Keratinocyte (primary cell): ENCODE measurements around the gene EIF5AL1.

ENCODE experiments used
- CTCF ChIP-seq, 3 experiments: IDR thresholded peaks in 1 of 3; conservative IDR thresholded peaks in 1 of 3; optimal IDR thresholded peaks in 1 of 3; 2 replicates in 2 of 3; 3 replicates in 1 of 3; pipeline versions ENCODE3 to v1.5.1; 2011; ENCODE audit warnings: low read length in 3 of 3, mild to moderate bottlenecking in 3 of 3, moderate library complexity in 2 of 3, control low read depth in 1 of 3, inconsistent platforms in 1 of 3; ENCODE audit not compliant: insufficient read depth in 2 of 3; ENCODE audit errors: extremely low read depth in 1 of 3
- EZH2 ChIP-seq: IDR thresholded peaks from one replicate; pipeline ENCODE4 v1.6.1; 2012; ENCODE audit warnings: inconsistent platforms, mild to moderate bottlenecking, low read length, moderate library complexity

DNA sequence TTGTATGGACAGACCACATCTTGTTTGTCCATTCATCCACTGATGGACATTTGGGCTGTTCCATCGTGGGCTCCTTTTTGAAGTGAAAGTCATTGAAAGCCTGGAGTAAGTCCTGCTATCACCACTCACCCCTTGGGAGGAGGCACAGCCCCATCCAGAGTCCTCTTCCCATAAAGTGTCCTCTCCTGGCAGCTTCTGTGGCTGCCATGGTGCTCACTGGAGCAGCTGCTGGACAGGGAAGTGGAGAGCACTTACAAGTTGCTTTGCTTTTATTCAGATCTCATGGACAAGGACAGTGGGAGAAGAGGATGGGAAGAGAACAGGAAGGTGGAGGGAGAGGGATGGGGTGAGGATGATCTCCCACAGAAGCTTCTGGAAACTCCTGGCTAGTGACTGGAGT is 18.5 kb upstream of the EIF5AL1 start:
- TF ChIP-seq CTCF (optimal IDR thresholded peaks at IDR 0.05 in 1 of 3, IDR thresholded peaks at IDR 0.05 in 1 of 3, conservative IDR thresholded peaks at IDR 0.05 in 1 of 3; ENCODE audit: extremely low read depth in 1 of 3, insufficient read depth in 2 of 3, low read length in 3 of 3) = no peak
- TF ChIP-seq EZH2 = no peak
